Cortex of kidney (tissue), 1 donor: ENCODE results near the gene ICAM3.
"Not testable (repeated sequence)": the region's sequence is repeated elsewhere in the genome, so short reads cannot be mapped to it uniquely, and the experiment has no call there.

Experiments used
- DNase-seq: peaks from one replicate; lab custom pipeline; 2025; lab: John Stamatoyannopoulos, UW

Gene ICAM3

DNA sequence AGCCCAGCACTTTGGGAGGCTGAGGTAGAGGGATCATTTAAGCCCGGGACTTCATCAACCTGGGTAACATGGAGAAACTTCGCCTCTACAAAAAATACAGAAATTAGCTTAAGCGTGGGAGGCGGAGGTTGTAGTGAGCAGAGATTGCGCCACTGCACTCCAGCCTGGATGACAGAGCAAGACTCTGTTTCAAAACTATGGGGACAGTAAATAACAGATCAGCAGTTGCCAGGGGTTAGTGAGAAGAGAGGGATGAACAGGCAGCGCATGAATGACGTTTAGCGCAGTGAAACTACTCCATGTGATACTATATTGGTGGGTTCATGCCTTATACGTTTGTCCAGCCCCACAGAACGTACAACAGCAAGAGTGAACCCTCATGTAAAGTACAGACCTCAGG is 7.1 kb upstream of the ICAM3 start:
- no peak for DNase-seq

DNA sequence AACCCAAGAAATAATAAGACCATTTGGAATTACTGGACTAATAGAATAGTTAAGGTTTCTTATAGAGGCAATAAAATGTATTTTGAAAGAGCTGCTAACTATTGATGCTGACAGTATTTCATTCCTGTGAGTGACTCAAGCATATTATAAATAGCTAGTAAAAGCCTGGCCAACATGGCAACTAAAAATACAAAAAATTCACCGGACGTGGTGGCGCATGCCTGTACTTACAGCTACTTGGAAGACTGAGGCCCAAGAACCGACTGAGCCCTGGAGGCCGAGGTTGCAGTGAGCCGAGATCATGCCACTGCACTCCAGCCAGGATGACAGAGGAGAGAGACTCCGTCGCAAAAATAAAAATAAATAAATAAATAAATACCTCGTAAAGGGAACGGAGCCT is 5.4 kb upstream of the ICAM3 start:
- no peak for DNase-seq

DNA sequence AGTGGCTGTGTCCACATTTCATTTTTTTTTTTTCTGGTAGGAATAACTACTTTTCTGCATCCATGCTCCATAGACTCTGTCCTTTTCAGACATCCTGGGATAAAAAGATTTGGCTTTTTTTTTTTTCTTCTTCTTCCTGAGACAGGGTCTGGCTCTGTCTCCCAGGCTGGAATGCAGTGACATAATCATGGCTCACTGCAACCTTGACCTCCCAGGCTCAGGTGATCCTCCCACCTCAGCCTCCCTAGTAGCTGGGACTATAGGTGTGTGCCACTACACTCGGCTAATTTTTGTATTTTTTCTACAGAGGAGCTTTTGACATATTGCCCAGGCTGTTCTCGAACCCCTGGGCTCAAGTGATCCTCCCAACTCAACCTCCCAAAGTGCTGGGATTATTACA is 4.1 kb upstream of the ICAM3 start:
- DNase-seq: no peak

DNA sequence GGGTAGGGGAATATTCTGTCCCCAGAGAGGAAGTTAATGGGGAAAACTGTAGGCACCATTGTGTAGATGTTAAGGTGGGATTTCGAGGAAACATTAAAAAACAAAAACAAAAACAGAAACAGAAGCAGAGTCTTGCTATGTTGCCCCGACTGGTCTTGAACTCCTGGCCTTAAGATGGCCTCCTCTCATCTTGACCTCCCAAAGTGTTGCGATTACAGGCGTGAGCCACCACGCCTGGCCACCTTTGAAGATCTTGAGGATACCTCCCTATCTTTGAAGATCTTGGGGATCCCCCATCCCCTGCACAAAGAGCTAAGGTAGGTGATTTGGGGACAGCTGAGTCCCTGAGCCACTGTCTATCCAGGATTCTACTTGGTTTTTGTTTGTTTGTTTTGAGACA is 553 bp upstream of the ICAM3 start:
- DNase-seq: no peak

DNA sequence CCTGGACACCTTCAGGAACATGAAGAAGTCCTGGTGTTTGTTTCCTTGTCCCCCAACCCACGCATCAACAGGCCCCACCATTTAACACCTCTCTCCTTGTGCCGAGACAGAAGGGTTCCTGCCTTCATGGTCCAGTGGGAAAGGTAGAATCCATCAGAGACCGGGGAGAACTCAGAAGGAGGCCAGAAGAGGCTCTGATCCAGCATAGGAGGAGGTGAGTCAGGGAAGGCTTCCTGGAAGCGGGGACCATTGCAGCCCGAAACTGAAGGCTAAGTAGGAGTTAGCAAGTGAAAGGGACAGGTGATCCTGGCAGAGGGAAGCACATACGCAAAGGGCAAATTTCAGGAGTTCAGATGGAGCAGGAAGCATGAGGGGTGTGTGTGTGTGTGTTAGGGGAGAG is 484 bp downstream of the ICAM3 start:
- DNase-seq: no peak

DNA sequence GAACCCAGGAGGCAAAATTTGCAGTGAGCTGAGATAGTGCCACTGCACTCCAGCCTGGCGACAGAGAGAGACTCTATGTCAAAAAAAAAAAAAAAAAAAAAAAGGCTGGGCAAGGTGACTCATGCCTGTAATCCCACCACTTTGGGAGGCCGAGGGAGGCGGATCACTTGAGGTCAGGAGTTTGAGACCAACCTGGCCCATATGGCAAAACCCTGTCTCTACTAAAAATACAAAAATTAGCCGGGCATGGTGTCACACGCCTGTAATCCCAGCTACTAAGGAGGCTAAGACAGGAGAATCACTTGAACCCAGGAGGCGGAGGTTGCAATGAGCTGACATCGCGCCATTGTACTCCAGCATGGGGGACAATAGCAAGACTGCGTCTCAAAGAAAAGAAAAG is 2.7 kb downstream of the ICAM3 start:
- DNase-seq: not testable (repeated sequence)

DNA sequence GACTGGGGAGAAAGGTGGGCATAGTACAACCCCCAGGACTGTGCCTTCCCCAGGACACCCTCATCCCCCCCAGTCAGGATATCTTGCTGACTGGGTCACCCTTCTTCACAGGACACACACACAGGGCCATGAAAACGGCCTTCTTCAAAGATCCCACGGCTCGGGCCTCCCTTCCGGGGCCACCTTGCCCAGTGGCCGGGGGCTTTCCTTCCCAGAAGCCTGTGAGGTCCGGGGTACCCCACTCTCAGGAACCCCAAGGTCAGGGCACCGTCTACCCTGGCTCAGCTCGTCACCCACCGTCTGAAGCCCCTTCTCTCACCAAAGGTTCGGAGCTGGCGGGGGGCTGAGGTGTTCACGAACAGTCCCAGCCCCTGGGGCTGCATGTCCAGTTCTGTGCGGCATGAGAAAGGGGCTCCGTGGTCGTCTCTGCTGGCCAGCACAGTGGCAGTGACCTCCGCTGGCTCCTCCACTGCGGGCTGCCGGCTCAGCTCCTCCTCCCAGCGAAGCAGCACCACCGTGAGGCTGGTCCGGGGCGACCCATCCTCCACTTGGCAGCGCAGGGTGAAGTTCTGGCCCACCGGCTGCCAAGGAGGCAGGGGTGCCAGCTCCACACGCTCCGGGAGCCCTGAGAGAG is 4.0 kb downstream of the ICAM3 start:
- no peak for DNase-seq

DNA sequence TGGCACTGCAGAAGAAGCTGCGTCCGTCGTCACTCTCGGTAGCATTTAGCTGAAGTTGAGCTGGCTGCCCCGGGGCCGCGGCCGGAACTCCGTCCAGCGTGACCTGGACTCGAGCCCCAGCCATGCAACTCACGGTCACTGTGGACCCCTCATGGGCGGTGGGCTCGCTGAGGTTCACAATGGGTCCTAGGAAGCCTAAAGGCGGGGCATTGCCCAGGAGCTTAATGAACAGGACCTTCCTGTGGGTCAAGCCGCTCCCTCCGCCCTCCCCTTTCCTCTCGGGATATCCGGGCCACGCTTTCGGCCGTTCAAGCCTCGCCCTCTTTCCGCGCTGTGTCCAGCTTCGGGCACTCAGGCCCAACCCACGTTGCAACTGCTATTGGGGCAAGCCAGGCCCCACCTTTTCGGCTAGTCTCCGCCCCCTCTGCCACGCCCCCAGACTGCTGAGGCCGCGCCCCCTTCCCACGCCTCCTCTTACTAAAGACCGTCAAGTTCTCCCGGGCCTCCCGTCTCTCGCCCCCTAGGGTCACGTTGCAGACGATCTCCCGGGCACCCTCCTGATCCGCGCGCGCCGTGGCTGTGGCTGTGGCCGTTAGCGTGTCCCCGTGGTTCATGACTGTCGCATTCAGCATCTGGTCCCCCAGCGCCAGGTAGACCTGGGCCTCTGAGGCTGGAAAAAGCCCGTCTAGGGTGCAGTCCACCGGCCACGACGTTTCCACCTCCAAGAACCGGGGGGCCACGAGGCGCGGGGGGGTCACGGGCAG is 4.7 kb downstream of the ICAM3 start:
- DNase-seq: peak; percentile 29

DNA sequence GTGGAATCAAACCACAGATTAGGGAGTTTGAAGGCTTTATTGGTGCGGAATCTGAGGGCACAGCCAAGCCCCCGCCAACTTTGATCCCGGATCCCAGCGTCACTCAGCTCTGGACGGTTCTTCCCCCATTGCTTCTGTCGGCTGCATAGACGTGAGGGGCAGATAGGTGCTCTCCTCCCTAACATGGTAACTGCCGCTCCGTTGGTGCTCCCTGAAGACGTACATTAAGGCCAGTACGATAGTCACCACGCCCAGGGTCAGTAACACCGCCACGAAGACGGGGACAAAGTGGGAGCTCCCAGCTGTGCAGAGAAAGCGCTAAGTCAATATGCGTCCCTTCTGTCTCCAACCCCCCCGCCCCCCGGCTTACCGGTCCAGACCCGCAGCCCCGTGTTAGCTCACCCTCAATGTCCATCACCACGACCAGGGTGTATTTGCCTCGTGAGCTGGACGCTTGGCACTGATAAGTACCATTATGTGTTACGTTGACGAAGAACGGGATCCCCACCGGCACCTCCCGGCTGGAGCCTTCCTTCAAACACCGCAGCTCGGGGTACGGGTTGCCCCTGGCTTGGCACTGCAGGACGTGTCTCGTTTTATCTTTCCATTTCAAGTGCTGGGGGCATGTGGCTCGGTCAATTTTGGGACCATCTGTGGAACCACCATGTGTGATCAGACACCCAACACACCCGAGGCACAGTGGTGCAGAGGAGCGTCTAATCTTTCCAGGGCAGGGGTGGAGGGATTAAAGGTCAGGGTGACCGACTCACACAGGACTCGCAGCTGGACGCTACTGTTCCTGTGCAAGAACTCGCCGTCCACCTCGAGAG is 5.5 kb downstream of the ICAM3 start:
- no peak for DNase-seq

DNA sequence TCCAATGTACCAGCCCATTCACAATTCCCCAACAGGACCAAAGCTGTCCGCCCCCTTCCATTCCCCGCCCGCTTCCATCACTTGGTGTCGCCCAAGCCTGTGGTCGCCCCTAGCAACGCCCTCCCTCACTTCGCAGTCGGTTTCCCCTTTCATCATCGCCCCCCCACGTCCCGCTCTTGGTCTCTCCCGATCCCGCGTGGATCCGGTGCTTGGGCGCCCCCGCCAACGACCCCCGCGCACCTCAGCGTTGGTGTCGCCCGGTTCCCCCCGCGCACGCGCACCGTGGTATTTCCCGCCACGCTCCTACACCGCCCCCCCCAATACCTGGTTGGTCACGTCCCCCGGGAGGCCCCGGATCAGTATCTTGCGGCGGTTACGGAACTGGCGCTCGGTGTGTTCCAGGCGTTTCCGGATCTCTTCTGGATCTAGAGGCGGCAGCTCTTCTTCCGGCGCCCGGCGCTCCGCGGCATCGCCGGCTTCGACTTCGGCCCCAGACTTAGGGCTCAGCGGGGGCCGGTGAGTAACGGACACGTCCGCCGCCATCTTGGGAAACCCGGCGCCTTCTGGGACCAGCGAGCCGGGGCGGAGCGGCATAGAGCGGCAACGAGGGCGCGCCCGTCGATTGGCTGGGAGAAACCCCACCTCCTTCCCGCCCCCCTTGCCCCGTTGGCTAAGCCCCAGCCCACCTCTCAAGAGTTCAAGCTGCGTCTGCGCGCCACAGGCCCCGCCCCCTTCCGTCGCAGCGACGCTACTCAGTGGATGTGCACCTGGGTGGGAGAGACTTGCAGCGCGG is 6.3 kb downstream of the ICAM3 start, which contains the start of gene RAVER1:
RAVER1 (minus strand) TSS at position 565 of the 793 bp plus-strand sequence; CDS start at position 543, 22 bp downstream.
- peak; percentile 56 for DNase-seq

DNA sequence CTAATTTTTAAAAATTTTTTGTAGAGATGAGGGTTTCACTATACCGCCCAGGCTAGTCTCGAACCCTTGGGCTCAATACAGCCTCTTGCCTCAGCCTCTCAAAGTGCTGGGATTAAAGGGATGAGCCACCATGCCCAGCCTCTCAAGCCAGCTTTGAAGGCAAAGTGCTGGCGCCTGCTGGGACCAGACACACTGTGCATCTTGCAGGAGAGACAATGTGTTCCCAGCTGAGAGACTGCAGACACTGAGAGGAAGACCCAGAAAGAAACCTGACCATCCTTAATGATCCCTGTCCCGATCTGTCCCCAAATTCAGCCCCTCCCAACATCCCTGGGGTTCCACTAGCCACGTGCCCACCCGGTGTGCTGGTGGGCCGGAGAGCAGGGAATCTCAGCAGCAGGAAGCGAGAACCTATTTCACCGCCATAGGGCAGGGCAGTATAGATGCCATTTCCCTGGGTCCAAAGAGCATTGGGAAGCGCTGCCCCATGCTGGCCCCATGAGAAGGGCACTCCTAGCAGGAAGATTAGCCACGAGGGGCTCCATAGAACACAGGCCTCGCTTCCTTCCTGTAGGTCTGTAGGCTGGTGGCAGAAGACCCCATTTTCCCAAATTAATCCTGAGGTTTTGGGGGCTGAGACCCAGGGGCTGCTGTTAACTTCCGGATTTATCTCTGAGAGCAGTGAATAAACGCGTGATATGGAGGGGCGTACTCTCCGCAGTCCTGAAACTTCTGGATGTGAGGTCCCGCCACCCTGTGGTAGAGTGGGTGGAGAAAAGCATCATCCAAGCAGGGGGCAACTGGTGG is 7.1 kb downstream of the ICAM3 start:
- DNase-seq: no peak

DNA sequence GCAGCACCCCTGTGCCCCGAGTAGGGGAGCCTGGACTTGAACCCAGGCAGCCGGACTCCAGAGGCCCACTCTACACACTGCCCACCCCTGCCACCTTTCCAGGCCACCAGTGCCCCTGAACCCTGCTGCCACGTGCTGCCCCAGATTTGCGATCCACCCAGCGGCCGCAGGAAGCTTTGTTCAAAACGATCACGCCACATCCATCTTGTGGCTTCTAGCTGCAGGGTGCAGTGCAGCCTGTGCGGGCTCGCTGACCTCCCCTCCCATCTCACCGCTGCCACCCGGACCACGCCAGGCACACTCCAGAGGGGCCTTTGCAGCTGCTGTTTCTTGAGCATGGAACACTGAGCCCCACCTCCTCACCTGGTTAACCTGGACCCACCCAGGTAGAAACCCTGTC is 9.9 kb downstream of the ICAM3 start:
- DNase-seq: no peak

DNA sequence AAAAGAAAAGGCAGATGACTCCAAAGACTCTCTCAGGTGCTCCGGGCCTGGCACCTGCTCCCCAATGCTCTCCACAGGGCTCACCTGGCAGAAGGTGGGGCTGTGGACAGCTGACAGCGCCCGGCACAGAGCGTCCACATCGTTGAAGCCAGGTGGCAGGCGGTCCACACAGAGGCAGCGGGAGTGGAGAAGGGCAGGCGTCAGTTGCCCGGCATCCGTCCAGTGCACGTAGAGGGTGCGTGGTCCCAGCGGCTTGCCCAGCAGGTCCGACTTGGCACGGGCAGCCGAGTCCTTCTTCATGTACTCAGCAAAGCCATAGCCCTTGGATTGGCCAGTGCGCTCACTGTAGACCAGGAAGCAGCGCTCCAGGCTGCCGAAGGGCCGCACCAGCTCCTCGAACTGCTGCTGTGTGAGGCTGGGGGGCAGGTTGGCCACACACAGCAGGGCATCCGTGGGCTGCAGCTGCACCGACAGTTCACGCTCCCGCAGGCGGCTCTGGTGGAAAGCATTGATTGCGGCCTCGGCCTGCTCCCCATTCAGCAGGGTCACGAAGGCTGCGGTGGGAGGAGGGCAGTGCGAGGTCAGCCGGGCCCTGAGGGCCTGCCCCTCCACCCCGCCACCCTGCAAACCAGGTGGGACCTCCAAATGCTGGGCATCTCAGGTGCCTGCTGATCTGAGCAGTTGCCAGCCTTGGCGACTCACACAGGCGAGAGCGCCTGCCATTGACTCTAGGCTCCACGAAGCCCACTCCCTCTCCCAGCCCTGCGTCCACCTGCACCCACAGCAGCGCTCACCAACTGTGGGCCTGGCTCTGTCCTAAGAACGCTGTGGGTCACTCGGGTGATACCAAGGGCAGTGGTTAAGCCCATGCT is 10.6 kb downstream of the ICAM3 start:
- DNase-seq: no peak

DNA sequence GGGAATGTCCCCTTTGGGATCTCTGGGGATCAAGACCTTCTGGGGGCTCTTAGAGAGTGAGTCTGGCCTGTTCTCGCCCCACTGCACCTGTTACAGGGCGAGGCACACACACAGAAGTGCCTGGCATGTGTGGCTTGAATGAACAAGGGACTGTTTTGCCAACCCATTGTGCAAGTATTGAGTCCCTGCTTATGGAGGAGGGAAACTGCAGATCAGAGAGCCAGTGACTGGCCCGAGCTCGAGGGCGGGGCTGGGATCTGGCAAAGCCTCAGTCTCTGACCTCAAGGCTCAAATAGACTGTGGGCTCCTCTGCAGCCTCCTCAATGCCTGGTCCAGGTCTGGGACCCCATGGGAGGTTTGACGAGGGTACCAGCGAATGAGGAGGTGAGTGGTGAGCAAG is 11.6 kb downstream of the ICAM3 start:
- no peak for DNase-seq

DNA sequence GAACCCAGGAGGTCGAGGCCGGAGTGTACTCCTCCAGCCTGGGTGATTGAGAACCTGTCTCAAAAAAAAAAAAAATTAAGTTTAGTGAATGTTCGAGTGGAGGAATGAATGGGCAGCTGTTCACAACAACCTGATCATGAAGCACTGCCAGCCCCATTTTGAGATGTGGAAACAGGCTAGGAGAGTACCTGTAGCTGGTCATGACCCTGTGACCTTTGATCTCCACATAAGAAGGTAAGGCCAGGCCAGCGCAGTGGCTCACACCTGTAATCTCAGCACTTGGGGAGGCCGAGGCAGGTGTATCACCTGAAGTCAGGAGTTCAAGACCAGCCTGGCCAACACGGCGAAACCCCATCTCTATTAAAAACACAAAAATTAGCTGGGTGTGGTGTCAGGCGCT is 13.7 kb downstream of the ICAM3 start:
- no peak for DNase-seq

DNA sequence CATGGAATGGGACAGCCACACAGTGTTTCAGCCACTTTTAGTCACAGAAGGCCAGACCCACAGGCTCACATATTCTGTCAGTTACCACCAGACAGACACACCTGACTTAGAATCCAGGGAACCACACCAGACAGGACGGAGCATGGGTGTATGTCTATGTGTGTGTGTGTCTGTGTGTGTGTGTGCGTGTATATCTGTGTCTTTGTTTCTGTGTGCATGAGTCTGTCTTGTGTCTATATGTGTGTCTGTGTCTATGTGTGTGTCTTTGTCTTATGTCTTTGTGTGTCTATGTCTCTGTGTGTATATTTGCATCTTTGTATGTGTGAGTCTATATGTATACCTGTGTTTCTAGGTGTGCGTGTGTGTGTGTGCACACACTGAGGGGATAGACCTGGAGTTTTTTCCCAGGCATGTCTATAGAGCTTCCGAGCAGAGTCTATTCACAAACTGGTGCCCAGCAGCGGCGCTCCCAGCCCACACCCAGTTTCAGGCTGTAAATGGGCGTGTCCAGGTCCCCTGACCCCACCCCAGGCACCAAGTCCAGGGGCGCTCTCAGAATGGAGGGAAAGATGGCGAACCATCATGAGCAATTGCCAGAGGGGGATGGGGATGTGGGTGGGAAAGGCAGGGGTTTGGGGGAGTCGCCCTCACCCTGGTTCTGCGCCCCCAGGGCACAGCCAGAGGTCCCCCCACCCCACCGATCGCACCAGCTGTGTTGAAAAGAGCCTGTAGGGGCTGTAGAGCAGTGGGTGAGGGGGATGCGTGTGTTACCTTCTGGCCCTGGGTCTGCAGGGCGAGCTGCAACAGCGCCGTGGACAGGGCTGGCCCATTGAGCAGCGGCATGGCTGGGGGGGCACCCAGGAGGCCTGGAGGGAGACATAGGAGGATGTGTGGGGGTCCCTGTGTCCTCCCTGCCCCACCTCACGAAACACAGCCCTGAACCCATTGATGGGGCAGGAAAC is 17.3 kb downstream of the ICAM3 start:
- no peak for DNase-seq

DNA sequence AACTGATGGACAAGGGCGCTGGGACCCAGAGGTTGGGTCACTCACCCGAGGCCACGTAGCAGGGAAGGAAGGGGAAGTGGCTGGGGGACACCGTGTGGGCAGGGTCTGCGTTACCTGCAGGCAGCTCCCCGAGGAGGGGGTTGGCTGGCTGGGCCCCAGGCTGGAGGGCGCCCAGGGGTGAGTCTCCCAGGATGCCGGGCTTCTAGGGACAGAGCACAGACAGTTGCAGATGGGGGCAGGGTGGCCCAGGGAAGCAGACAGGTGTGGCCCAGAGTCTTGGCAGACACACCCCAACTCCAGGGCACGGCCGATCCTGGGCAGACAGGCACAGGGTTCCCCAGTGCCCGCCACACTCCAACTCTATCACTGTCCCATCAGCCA is 18.0 kb downstream of the ICAM3 start:
- no peak for DNase-seq

DNA sequence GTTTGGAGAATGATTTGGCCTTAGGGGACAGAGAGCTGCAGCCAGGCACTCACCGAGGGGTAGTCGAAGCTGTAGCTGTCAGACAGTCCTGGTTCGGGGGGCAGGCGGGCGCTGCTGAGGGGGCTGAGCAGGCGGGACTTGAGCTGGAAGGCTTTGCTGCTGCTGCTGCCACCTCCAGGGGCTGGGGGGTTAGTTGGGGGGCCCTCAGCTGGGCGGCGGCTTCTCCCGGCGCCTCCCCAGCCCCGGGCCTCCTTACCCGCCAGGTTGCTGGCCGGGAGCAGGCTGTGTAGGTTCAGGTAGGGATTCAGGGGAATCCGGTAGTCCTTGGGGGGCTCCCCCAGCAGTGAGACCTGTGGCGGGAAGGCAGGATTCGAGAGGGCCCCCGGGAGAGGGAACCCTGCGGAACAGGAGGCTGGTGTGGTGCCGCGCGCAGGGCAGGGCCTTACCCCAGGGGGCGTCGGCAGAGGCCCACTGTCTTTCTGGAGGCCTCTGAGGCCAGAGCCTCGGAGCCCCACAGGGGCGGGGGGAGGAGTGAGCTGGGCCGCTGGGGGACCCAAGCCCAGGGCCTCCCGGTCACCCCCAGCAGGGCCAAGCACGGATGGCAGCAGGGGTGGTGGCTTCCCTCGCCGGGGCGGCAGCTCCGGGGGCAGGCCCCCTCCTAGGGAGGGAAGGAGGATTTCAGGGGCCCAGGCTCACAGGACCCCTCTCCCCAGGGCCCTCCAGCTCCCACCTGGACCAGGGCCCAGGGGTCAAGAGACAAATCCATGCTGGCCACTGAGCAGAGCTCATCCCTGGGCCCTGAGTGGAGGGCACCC is 18.6 kb downstream of the ICAM3 start:
- DNase-seq: no peak
